IMR-90 (cell line): ENCODE measurements around the gene PIK3CA. TPM values are rescaled to one million over a fixed set of nuclear protein-coding genes. Genes with fewer than 3 reads are reported as not detected.

Experiments used
- ATAC-seq: fragments of 200-7000 bp; cut with Tn5 transposase; 2 replicates; pipeline ENCODE4 v1.9.1; 2020; ENCODE audit warnings: low read depth, mild to moderate bottlenecking, moderate library complexity
- BruUV-seq: library from RNA; stranded (reverse); fragments of 400-500 nt; replicated peaks from 2 replicates; lab custom pipeline; 2021; lab: Mats Ljungman, UMichigan
- CTCF ChIA-PET: fragments of 300-600 bp; formaldehyde crosslinking; extraction: SDS; loops from one replicate; lab custom pipeline; 2021; ENCODE audit warnings: antibody characterized with exemption; lab: Yijun Ruan, JAX
- POLR2A ChIA-PET: fragments of 300-600 bp; sonication (Branson Sonifier 250); formaldehyde crosslinking; loops from one replicate; lab custom pipeline; 2022; ENCODE audit warnings: antibody characterized with exemption; ENCODE audit not compliant: unreplicated experiment; lab: Charles Lee
- DNase-seq: peaks from one replicate; pipeline ENCODE4 v3.0.0; 2013
- H2AFZ ChIP-seq: replicated peaks from 2 replicates; pipeline ENCODE3; 2013; ENCODE audit warnings: low read length, mild to moderate bottlenecking; ENCODE audit not compliant: poor library complexity
- H2AK5ac ChIP-seq: 2 replicates; pipeline ENCODE4 v1.6.1; 2013; ENCODE audit warnings: low read depth, low read length, inconsistent platforms
- H2AK9ac ChIP-seq: replicated peaks from 2 replicates; pipeline ENCODE3; 2013; ENCODE audit warnings: mild to moderate bottlenecking, low read depth, low read length, moderate library complexity; ENCODE audit not compliant: poor library complexity
- H2BK120ac ChIP-seq: 2 replicates; pipeline ENCODE4 v1.6.1; 2013; ENCODE audit warnings: low read depth, low read length, inconsistent platforms
- H2BK15ac ChIP-seq: 3 replicates; pipeline ENCODE4 v1.6.1; 2013; ENCODE audit warnings: low read depth, low read length, inconsistent platforms
- H2BK20ac ChIP-seq: 2 replicates; pipeline ENCODE4 v1.6.1; 2013; ENCODE audit warnings: low read depth, mild to moderate bottlenecking, inconsistent platforms, low read length, moderate library complexity
- H2BK5ac ChIP-seq: 2 replicates; pipeline ENCODE4 v1.6.1; 2013; ENCODE audit warnings: mild to moderate bottlenecking, low read depth, low read length, inconsistent platforms; ENCODE audit not compliant: poor library complexity, severe bottlenecking
- H3K14ac ChIP-seq: replicated peaks from 2 replicates; pipeline ENCODE4 v1.6.1; 2013; ENCODE audit warnings: low read depth, low read length, inconsistent platforms
- H3K18ac ChIP-seq: 2 replicates; pipeline ENCODE4 v1.6.1; 2013; ENCODE audit warnings: low read depth, low read length, control low read depth
- H3K23ac ChIP-seq: 2 replicates; pipeline ENCODE4 v1.6.1; 2013; ENCODE audit warnings: low read depth, low read length, inconsistent platforms
- H3K27ac ChIP-seq: 2 replicates; pipeline ENCODE4 v1.5.1; 2013; ENCODE audit warnings: mild to moderate bottlenecking, control low read depth, low read length; ENCODE audit not compliant: insufficient read depth
- H3K27me3 ChIP-seq: 2 replicates; pipeline ENCODE4 v1.6.1; 2013; ENCODE audit warnings: low read length; ENCODE audit not compliant: control insufficient read depth, insufficient read depth
- H3K36me3 ChIP-seq: 2 replicates; pipeline ENCODE4 v1.6.1; 2013; ENCODE audit warnings: low read length, mixed read lengths; ENCODE audit not compliant: control insufficient read depth, insufficient read depth
- H3K4ac ChIP-seq: 2 replicates; pipeline ENCODE4 v1.6.1; 2013; ENCODE audit warnings: low read depth, low read length, inconsistent platforms
- H3K4me1 ChIP-seq: 2 replicates; pipeline ENCODE4 v1.6.1; 2013; ENCODE audit warnings: low read length, mixed read lengths; ENCODE audit not compliant: control insufficient read depth, insufficient read depth
- H3K4me2 ChIP-seq: 2 replicates; pipeline ENCODE4 v1.6.1; 2013; ENCODE audit warnings: low read depth, mild to moderate bottlenecking, control low read depth, low read length, moderate library complexity
- H3K4me3 ChIP-seq: 2 replicates; pipeline ENCODE4 v1.5.1; 2013; ENCODE audit warnings: low read depth, mild to moderate bottlenecking, control low read depth, low read length, moderate library complexity; ENCODE audit not compliant: insufficient read depth
- H3K56ac ChIP-seq: 2 replicates; pipeline ENCODE4 v1.6.1; 2013; ENCODE audit warnings: low read length, inconsistent platforms; ENCODE audit not compliant: insufficient read depth; ENCODE audit errors: extremely low read depth
- H3K79me1 ChIP-seq, 2 experiments: 2 replicates each; pipeline ENCODE4 v1.6.1; 2013; ENCODE audit warnings: low read length in 2 of 2, inconsistent platforms in 1 of 2, low read depth in 1 of 2
- H3K9ac ChIP-seq: 2 replicates; pipeline ENCODE4 v1.6.1; 2013; ENCODE audit warnings: low read depth, low read length, control low read depth
- H3K9me1 ChIP-seq: 2 replicates; pipeline ENCODE4 v1.6.1; 2013; ENCODE audit warnings: low read length, inconsistent platforms; ENCODE audit not compliant: insufficient read depth
- H3K9me3 ChIP-seq: 2 replicates; pipeline ENCODE4 v1.6.1; 2013; ENCODE audit warnings: low read length; ENCODE audit not compliant: control insufficient read depth, insufficient read depth
- H4K20me1 ChIP-seq: 2 replicates; pipeline ENCODE4 v1.6.1; 2013; ENCODE audit warnings: low read length, inconsistent platforms; ENCODE audit not compliant: insufficient read depth
- H4K5ac ChIP-seq: 2 replicates; pipeline ENCODE4 v1.6.1; 2013; ENCODE audit warnings: mild to moderate bottlenecking, low read depth, low read length, control low read depth
- H4K8ac ChIP-seq, 2 experiments: 2 replicates each; pipeline ENCODE4 v1.6.1; 2013; ENCODE audit warnings: low read depth in 2 of 2, low read length in 2 of 2, control low read depth in 1 of 2, inconsistent platforms in 1 of 2
- H4K91ac ChIP-seq: 2 replicates; pipeline ENCODE4 v1.6.1; 2013; ENCODE audit warnings: low read depth, low read length, inconsistent platforms; ENCODE audit not compliant: insufficient read depth
- FOS ChIP-seq: fragments of 150-350 bp; IDR thresholded peaks from 2 replicates; pipeline ENCODE4 v1.6.1; 2016; ENCODE audit warnings: low read depth, low read length
- MAFK ChIP-seq: IDR thresholded peaks from 2 replicates; pipeline ENCODE4 v1.6.1; 2012; ENCODE audit warnings: low read depth, low read length, improper control_type of control experiment
- WGBS, 2 experiments: methylation state at CpG; one replicate each; pipeline versions ENCODE4 v1.1.5 to v1.1.7; 2013; ENCODE audit warnings: missing lambda C conversion rate in 2 of 2; ENCODE audit not compliant: insufficient read length in 1 of 2; ENCODE audit errors: extremely low coverage in 2 of 2; 5-methylcytosine and 5-hydroxymethylcytosine counted together
- dilution Hi-C: fragments of 300-500 bp; cut with HindIII; formaldehyde crosslinking; loops from one replicate; pipeline ENCODE4 v1.14.3; 2018; ENCODE audit warnings: low sequenced_read_pairs; ENCODE audit not compliant: unreplicated experiment
- in situ Hi-C: fragments of 300-500 bp; cut with MboI; formaldehyde crosslinking; loops from 3 replicates; pipeline ENCODE4 v1.14.3; 2019; ENCODE audit warnings: low sequenced_read_pairs, inconsistent platforms, mixed read lengths
- intact Hi-C: fragments of 100-400 bp; cut with micrococcal nuclease; formaldehyde crosslinking; loops from 2 replicates; pipeline ENCODE4 v1.10.0; 2022
- polyA plus RNA-seq, 3 experiments: library from polyadenylated mRNA; depleted of rRNA; stranded (reverse); fragments of >200 nt; gene quantifications; 2 replicates each; pipeline ENCODE4 v1.2.3, GENCODE V29; 2012; ENCODE audit warnings: low replicate concordance in 1 of 3
- total RNA-seq: library from RNA; depleted of rRNA; stranded (reverse); fragments of >200 nt; gene quantifications from 2 replicates; pipeline ENCODE4 v1.2.3, GENCODE V29; 2012

The PIK3CA gene
- total and polyA plus RNA-seq, 2 of the 4 experiments (the other 2 are of a cell fraction), result 5.7 to 22.4 TPM

GRCh38 chr3:179156775-179157174 lies 8.6 kb downstream of the PIK3CA start:
- Histone ChIP-seq H3K9me3 (no peaks in the 10 kb centered on the region), H2AK5ac (no peak overlapping the region), H2AFZ (no peak overlapping the region), H4K5ac (no peak overlapping the region), H4K20me1 (peaks cover 38% of the 10 kb centered on the region; the same call in 1 of the 2 replicates), H3K56ac (no peak overlapping the region), H2BK15ac (no peak overlapping the region), H3K27me3 (no peaks in the 10 kb centered on the region), H3K23ac (no peak overlapping the region), H3K9me1 (peaks cover 3% of the 10 kb centered on the region; the same call in 1 of the 2 replicates), H3K4me1 (0 out of 2 replicates have a peak, but pooled peaks cover 1% of the 10 kb centered on the region), H3K4me3 (no peak overlapping the region), H3K4me2 (no peak overlapping the region), H2BK5ac (no peak overlapping the region), H3K14ac (no peak overlapping the region), H3K36me3 (no peaks in the 10 kb centered on the region), H2BK20ac (no peak overlapping the region), H3K18ac (no peak overlapping the region), H3K9ac (no peak overlapping the region), H3K27ac (no peak overlapping the region), H3K79me1 (peaks cover 11 to 54% of the 10 kb centered on the region in 2 experiments), H4K91ac (no peak overlapping the region), H2AK9ac (no peak overlapping the region), H2BK120ac (no peak overlapping the region), H3K4ac (no peak overlapping the region), H4K8ac (no peak overlapping the region)
- ATAC-seq (no peak), DNase-seq (no peak)
- ChIA-PET POLR2A (interaction anchor here (0.6 kb wide), 1 partner anchor 157 kb away, joined by 21 read pairs; no protein-coding TSS in a partner anchor), CTCF (interaction anchor here (0.5 to 0.6 kb wide), 2 partner anchors 83 to 91 kb away, joined by 4 to 5 read pairs; no protein-coding TSS in a partner anchor)
- intact Hi-C loops (no loop called here), in situ Hi-C loops (no loop called here), dilution Hi-C loops (no loop called here)
- WGBS, 2 experiments, result no CpG with 5 or more reads among the region's 1 CpG
- BruUV-seq, result no TSS peak
- no peak for TF ChIP-seq FOS
- peak; percentile 24; the same call in 1 of the 2 replicates for TF ChIP-seq MAFK
